Astrocyte (in vitro differentiated cells and primary cell): ENCODE measurements around the gene BHLHE23.

Experiments
- EZH2 ChIP-seq: IDR thresholded peaks from 2 replicates; pipeline ENCODE4 v1.6.1; 2012; ENCODE audit warnings: mild to moderate bottlenecking, low read length, inconsistent platforms; ENCODE audit not compliant: insufficient read depth
- TF ChIP-seq, protein P1 (sequence below): IDR thresholded peaks from 2 replicates; pipeline ENCODE4 v1.5.1; 2011; ENCODE audit warnings: low read depth, mild to moderate bottlenecking, inconsistent platforms, low read length, moderate library complexity; ENCODE audit not compliant: insufficient read depth

DNA sequence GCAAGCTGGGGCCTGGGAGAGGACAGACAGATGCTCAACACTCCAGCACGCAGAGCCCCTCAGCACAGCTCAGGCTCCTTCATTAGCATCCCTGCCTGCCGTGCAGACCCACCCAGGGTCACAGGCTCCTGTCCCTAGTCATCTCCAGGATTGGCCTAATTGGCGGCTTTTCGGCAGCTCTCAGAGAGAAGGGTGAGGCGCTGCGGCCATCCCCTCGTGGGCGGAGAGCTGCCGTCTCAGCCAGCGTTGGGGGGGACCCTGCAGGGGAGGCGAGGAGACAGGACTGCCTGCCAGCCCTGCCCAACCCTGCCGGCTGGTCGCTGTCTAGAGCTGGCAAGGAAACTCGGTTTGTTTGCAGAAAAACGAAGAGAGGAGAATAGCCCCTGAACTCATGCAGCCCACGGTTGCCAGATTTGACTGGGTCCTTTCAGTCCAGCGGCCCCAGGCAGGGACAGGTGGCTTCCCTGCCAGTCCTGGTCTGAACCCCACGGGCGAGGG, 26.8 kb downstream of the BHLHE23 start:
- TF ChIP-seq, protein P1, sequence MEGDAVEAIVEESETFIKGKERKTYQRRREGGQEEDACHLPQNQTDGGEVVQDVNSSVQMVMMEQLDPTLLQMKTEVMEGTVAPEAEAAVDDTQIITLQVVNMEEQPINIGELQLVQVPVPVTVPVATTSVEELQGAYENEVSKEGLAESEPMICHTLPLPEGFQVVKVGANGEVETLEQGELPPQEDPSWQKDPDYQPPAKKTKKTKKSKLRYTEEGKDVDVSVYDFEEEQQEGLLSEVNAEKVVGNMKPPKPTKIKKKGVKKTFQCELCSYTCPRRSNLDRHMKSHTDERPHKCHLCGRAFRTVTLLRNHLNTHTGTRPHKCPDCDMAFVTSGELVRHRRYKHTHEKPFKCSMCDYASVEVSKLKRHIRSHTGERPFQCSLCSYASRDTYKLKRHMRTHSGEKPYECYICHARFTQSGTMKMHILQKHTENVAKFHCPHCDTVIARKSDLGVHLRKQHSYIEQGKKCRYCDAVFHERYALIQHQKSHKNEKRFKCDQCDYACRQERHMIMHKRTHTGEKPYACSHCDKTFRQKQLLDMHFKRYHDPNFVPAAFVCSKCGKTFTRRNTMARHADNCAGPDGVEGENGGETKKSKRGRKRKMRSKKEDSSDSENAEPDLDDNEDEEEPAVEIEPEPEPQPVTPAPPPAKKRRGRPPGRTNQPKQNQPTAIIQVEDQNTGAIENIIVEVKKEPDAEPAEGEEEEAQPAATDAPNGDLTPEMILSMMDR, result no peak
- peak; percentile 67 for TF ChIP-seq EZH2
